ENCODE data around the gene OSBP2. TPM values are rescaled to one million over a fixed set of nuclear protein-coding genes. Genes with fewer than 3 reads are reported as not detected.

OSBP2 gene
- total RNA-seq, 1 experiment from 2014 or later: 10.2 TPM

- POLR2A ChIA-PET (ENCODE audit: unreplicated experiment): no interaction called here
- no peaks in the 10 kb centered on the region for H3K4me1 ChIP-seq (ENCODE audit: insufficient read depth, low read length)
- H2AFZ ChIP-seq (ENCODE audit: low read length): no peak overlapping the region
- no peak overlapping the region for H3K9ac ChIP-seq (ENCODE audit: low read length)
- TF ChIP-seq CTCF (conservative IDR thresholded peaks at IDR 0.05; ENCODE audit: low read depth, low read length) (no peak), EZH2phosphoT487 (IDR thresholded peaks at IDR 0.05; ENCODE audit: borderline replicate concordance, low read length) (no peak), EZH2 (IDR thresholded peaks at IDR 0.05; ENCODE audit: low read length, unreplicated experiment) (no peak)
- H3K27ac ChIP-seq (ENCODE audit: low read length): no peak overlapping the region
- no peaks in the 10 kb centered on the region for H3F3A ChIP-seq (ENCODE audit: low read length, unreplicated experiment)
- ATAC-seq: no peak
- CTCF ChIA-PET: no interaction called here
- H3K9me3 ChIP-seq (ENCODE audit: low read length): no peaks in the 10 kb centered on the region
- H3K4me3 ChIP-seq (ENCODE audit: low read length): no peak overlapping the region
- H3K4me2 ChIP-seq (ENCODE audit: low read length): no peak overlapping the region
- no peak for DNase-seq
- no peaks in the 10 kb centered on the region for H3K27me3 ChIP-seq (ENCODE audit: low read length)
- intact Hi-C loops (cut with micrococcal nuclease): no loop called here
- no peaks in the 10 kb centered on the region for H3K79me2 ChIP-seq (ENCODE audit: low read length)
- no peaks in the 10 kb centered on the region for H4K20me1 ChIP-seq (ENCODE audit: low read length)
- no TSS peak for BruUV-seq (replicated peaks)
- no peaks in the 10 kb centered on the region for H3K9me2 ChIP-seq (replicated peaks; ENCODE audit: low read length)
- no peaks in the 10 kb centered on the region for H3K36me3 ChIP-seq (ENCODE audit: low read depth, low read length)
Observed at GRCh38 chr22:30866216-30866615, 171.5 kb downstream of the OSBP2 start.

- no peaks in the 10 kb centered on the region for H3K27me3 ChIP-seq (ENCODE audit: low read length)
- no peak overlapping the region for H2AFZ ChIP-seq (ENCODE audit: low read length)
- peak; percentile 14 for DNase-seq
- H3K9me2 ChIP-seq (replicated peaks; ENCODE audit: low read length): no peaks in the 10 kb centered on the region
- BruUV-seq (replicated peaks): no TSS peak
- TF ChIP-seq CTCF (conservative IDR thresholded peaks at IDR 0.05; ENCODE audit: low read depth, low read length) (peak; percentile 35; the same call in 1 of the 2 replicates), EZH2 (IDR thresholded peaks at IDR 0.05; ENCODE audit: low read length, unreplicated experiment) (no peak)
- no peak overlapping the region for H3K27ac ChIP-seq (ENCODE audit: low read length)
- no peaks in the 10 kb centered on the region for H3K36me3 ChIP-seq (ENCODE audit: low read depth, low read length)
- H4K20me1 ChIP-seq (ENCODE audit: low read length): no peaks in the 10 kb centered on the region
- no peak overlapping the region for H3K4me2 ChIP-seq (ENCODE audit: low read length)
- H3K4me1 ChIP-seq (ENCODE audit: insufficient read depth, low read length): no peaks in the 10 kb centered on the region
- POLR2A ChIA-PET (ENCODE audit: unreplicated experiment): no interaction called here
- CTCF ChIA-PET: no interaction called here
- H3K9me3 ChIP-seq (ENCODE audit: low read length): no peaks in the 10 kb centered on the region
- H3K4me3 ChIP-seq (ENCODE audit: low read length): no peak overlapping the region
- H3K79me2 ChIP-seq (ENCODE audit: low read length): no peaks in the 10 kb centered on the region
- H3K9ac ChIP-seq (ENCODE audit: low read length): no peak overlapping the region
- intact Hi-C loops (cut with micrococcal nuclease): no loop called here
- no peaks in the 10 kb centered on the region for H3F3A ChIP-seq (ENCODE audit: low read length, unreplicated experiment)
- peak; percentile 31; the same call in 1 of the 2 replicates for ATAC-seq
Observed at GRCh38 chr22:30866811-30867271, 172.2 kb downstream of the OSBP2 start.

- H3K9me2 ChIP-seq (replicated peaks; ENCODE audit: low read length): no peaks in the 10 kb centered on the region
- no peak overlapping the region for H3K9ac ChIP-seq (ENCODE audit: low read length)
- BruUV-seq (replicated peaks): no TSS peak
- H3K4me3 ChIP-seq (ENCODE audit: low read length): no peak overlapping the region
- H2AFZ ChIP-seq (ENCODE audit: low read length): no peak overlapping the region
- no peaks in the 10 kb centered on the region for H3K9me3 ChIP-seq (ENCODE audit: low read length)
- H3K36me3 ChIP-seq (ENCODE audit: low read depth, low read length): no peaks in the 10 kb centered on the region
- CTCF ChIA-PET: no interaction called here
- POLR2A ChIA-PET (ENCODE audit: unreplicated experiment): no interaction called here
- H3F3A ChIP-seq (ENCODE audit: low read length, unreplicated experiment): no peaks in the 10 kb centered on the region
- ATAC-seq: no peak
- DNase-seq: no peak
- H3K27ac ChIP-seq (ENCODE audit: low read length): no peak overlapping the region
- H4K20me1 ChIP-seq (ENCODE audit: low read length): no peaks in the 10 kb centered on the region
- H3K4me1 ChIP-seq (ENCODE audit: insufficient read depth, low read length): no peaks in the 10 kb centered on the region
- intact Hi-C loops (cut with micrococcal nuclease): no loop called here
- TF ChIP-seq EZH2 (IDR thresholded peaks at IDR 0.05; ENCODE audit: low read length, unreplicated experiment) (no peak), CTCF (conservative IDR thresholded peaks at IDR 0.05; ENCODE audit: low read depth, low read length) (no peak), EZH2phosphoT487 (IDR thresholded peaks at IDR 0.05; ENCODE audit: borderline replicate concordance, low read length) (no peak)
- H3K79me2 ChIP-seq (ENCODE audit: low read length): no peaks in the 10 kb centered on the region
- H3K27me3 ChIP-seq (ENCODE audit: low read length): no peaks in the 10 kb centered on the region
- no peak overlapping the region for H3K4me2 ChIP-seq (ENCODE audit: low read length)
Observed at GRCh38 chr22:30867746-30868662, 173.3 kb downstream of the OSBP2 start.

Measured in PC-3 (cell line).